Measurements from ENCODE around the gene MYCBPAP.
A peak's percentile ranks its signal among the peaks of the same experiment; 100 is the strongest.

MYCBPAP gene

DNA sequence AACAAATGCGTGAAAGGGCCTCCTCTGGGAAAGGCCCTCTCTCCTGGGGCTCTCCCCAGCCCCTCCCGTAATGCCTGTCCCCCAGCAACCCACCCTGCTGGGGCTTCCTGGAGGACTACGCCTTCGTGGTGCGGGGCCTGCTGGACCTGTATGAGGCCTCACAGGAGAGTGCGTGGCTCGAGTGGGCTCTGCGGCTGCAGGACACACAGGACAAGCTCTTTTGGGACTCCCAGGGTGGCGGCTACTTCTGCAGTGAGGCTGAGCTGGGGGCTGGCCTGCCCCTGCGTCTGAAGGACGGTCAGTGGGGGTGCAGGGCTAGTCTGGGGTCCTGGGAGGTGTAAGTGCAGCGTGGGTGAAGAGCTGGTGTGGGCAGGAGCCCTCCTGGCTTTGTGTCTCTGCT is 43.6 kb downstream of the MYCBPAP start:
- DNase-seq (ENCODE audit: low spot score) = no peak

DNA sequence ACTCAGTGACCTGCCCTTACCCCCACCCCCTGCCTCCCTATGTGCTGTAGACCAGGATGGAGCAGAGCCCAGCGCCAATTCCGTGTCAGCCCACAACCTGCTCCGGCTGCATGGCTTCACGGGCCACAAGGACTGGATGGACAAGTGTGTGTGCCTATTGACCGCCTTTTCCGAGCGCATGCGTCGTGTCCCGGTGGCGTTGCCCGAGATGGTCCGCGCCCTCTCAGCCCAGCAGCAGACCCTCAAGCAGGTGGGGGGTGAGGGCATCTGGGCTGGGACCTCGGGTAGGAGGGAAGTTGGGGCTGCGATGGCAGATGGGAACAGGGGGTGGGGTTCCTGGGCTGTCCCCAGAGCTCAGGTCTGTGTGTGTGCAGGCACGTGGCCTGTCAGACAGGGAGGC is 46.0 kb downstream of the MYCBPAP start:
- DNase-seq (ENCODE audit: low spot score) = no peak

DNA sequence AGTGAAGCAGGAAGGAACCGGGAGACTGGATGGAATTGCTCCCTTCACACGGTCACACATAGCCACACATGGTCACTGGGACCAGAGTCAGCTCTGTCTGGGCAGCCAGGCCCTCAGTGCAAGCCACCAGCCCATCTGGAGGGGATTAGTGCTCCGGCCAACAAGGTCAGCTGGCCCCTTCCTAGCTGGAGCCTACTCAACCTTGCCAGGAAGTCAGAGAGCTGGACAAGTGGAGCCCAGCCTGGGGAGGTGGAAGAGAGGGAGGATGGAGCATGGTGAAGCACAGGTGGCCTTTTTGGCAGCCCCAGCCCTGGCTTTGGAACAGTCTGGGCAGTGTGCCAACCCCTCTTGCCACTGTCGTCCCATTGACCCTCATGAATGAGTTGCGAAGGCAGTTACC is 48.6 kb downstream of the MYCBPAP start:
- no peak for DNase-seq (ENCODE audit: low spot score)

DNA sequence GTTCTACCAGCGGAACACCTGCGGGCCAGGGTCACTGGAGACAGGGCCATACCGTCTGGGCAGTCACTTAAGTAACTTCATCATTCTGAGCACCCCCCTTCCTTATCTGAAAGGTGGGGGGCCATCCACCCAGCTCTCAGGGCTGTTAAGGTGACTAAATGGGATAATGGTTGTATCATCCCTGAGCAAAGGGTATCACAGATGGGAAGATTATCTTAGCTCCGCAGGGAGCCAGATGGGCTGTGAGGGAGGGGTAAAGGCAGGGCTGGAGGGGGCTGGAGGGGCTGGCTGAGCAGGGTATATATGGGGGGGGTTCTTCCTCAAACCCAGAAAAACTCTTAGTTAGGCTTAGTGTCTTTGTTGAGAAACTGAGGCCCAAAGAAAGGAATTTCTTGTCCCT is 49.4 kb downstream of the MYCBPAP start:
- DNase-seq (ENCODE audit: low spot score) = no peak

DNA sequence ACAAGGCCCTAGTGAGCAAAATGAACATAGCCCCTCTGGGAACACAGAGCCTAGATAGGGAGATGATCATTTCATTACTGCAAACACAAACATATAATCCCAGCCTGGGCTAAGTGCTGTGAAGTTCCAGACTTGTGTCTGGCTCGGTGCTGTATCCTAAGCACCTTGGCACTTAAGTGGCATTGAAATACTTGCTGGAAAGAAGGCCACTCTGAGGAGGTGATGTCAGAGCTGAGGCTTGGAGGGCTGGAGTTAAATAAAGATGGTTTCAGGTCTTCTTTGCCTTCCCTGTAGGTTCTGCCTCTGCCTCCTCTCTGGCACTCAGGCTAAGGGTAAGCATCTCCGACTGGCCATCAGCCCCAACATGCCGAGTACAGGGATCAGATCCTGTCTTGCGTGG is 49.9 kb downstream of the MYCBPAP start:
- DNase-seq (ENCODE audit: low spot score) = no peak

DNA sequence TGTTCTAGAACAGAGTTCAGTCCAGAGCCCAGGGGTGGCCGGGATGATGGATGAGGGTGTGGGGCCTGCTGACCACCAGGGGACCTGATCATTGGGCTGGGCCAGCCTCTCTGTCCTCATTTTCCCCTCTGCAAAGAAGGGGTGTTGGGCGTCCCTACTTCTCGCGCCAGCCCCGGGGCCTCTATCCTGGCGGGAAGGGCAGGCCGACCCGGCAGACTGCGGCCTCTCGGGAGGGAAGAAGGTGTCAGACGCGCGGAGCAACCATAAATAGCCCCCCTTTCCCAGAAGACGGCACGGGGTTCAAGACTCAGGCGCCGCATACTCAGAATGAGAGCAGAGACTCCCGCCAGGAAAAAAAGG is 50.3 kb downstream of the MYCBPAP start:
- DNase-seq (ENCODE audit: low spot score) = no peak

DNA sequence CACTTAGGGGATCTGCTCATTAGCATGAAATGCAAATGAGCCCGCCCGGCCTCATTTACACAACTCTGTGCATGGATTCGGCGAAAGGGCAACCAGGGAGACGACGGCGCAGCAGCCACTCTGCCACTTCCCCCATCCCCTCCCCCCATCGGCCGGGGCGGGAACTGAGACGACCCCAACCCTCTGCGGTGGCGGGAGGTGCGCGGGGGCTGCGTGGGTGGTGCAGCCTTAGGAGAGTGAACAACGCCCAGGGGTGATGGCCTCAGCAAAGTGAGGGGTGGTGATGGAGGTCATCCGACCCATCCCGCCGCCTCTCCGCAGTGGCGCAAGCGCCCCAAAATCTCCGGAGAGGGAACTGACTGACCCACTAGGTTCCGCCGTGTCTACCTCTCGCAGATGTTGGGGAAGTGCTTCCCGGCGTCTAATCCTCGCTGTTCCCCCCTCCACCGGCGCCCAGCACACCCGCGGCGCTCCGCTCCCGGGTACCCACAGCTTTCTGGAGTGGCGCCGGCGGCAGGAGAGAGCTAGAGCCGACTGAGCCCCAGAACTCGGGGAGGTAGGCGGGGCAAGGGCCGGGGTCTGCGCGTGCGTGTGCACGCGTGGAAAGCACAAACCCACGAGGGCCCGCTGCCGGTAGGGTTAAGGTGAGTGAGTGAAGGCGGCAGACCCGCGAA is 50.8 kb downstream of the MYCBPAP start:
- DNase-seq (ENCODE audit: low spot score) = no peak

DNA sequence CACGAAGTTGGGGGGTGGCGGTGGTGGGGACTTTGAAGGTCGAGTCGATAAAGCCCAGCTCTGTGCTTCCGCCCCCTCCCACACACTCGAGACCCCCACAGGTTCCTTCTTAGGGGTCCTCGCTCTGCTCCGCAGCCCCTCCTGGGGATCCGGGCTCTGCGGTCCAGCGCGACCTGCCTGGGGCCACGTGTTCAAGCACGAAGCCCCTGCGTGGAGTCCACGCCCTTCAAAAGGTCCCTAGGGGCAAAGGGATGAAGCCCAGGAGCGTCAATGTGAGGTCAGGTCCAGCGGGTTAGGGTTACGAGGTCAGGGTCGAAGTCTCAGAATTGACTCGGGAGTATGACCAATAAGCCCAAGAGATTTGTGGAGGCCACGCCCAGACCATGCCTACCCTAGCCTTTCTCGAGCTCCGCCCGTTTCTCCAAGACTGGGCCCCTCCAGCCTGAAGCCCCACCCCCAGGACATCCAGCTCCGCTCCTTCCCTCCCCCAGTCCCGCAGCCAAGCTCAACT is 51.5 kb downstream of the MYCBPAP start:
- DNase-seq (ENCODE audit: low spot score) = peak; percentile 86

DNA sequence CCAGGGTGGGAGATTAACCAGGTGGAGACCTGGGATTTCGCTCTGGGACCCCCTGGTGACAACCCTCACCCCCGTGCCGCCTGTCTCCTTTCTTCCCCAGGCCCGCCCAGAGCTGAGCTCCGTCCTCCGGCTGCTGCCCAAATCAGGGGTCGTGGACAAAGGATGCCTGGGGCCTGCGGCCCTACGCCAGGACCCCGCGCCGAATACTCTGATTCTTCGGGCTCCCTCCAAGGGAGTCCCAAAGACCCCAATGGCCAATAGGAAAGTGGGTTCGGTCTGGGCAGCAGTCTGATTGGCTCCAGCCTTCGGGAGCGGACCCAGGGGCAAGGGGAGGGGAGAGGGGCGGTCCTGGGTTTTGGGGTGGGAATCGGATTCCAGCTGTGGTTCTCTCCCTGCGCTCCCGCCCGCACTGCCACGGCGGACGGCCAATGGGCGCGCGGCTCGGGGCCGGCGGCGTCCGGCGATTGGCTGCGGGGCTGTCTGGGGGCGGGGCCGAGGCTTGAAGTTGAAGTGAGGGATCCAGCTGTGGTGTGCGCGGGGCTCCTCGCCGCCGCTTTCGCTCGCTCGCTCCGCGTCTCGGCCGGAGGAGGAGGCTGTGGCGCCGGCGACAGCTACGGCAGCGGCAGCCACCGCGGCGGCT is 52.1 kb downstream of the MYCBPAP start, which contains the start of gene CACNA1G:
Gene CACNA1G (plus strand): TSS at position 531 of the 640 bp plus-strand sequence. CDS start 745 bp downstream, outside the sequence.
- DNase-seq (ENCODE audit: low spot score) = peak; percentile 98

DNA sequence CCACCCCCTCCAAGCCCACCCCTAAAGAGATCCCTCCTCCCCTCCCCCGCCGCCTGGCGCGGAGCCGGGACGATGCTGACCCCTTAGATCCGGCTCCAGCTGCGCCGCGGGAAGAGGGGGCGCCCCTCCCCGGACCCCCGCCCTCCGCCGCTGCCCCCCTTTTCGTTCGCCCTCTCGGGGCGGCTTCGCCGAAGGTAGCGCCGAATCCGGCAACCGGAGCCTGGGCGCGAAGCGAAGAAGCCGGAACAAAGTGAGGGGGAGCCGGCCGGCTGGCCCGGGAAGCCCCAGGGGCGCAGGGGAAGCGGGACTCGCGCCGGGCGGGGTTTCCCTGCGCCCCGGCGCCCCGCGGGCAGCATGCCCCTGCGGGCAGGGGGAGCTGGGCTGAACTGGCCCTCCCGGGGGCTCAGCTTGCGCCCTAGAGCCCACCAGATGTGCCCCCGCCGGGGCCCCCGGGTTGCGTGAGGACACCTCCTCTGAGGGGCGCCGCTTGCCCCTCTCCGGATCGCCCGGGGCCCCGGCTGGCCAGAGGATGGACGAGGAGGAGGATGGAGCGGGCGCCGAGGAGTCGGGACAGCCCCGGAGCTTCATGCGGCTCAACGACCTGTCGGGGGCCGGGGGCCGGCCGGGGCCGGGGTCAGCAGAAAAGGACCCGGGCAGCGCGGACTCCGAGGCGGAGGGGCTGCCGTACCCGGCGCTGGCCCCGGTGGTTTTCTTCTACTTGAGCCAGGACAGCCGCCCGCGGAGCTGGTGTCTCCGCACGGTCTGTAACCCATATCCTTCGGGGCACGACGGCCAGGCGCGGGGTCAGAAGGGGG is 52.9 kb downstream of the MYCBPAP start:
- DNase-seq (ENCODE audit: low spot score) = no peak

DNA sequence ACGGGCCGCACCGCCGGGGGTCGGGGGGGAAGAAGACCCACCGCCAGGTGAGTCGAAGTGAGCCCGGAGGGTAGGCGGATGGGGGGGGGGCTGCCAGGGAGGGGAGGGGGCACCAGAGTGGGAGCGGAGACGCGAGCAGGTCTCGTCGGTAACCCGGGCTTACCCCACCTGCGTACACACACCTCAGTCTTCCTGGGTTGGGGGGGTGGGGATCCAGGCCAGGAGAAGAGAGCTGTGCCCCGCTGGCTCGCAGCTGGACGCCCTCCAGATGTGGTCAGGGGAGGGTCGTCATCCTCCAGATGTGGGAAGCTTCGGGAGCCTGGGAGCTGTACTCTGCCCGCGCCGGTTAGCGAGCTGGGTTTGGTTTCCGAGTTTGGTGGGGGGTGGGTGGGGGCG is 53.5 kb downstream of the MYCBPAP start:
- no peak for DNase-seq (ENCODE audit: low spot score)

DNA sequence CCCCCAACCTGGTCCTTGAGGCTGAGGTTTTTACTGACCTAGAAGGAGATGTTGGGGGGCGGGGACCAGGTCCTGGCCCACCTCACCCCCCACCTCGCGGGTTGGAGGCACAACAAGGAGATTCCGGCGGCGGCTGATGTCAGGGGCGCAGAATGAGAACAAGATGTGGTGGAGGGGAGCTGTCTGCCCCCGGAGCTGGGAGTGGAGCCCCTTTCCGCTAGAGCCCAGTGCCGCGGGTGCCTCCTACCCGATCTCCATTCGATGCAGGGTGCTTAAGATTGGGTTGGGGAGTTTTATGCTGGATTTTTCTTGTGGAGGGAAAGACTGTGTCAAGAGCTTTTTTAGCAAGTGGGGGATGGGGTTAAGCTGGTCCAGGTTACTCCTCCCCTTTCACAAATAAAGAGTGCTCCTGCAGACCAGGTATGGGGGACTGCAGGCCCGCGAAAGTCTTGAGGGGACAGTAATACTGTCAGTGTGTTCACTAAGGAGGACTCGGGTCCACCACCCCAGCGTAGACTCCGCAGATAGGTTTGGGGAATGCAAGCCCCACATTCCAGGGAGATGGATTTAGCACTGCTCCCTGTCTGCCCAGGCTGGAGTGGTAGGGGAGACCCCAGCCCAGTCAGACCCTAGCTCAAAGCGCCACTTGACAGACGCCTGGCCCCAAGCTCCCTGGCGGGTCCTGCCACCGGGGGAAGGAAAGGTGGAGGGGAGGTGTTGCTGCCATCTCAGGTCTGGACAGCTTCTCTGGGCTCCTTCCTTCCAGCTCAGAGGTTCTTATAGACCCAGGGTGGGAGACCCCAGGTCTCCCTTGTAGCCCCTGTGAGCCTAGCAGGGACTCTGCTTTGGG is 54.2 kb downstream of the MYCBPAP start:
- DNase-seq (ENCODE audit: low spot score) = no peak

DNA sequence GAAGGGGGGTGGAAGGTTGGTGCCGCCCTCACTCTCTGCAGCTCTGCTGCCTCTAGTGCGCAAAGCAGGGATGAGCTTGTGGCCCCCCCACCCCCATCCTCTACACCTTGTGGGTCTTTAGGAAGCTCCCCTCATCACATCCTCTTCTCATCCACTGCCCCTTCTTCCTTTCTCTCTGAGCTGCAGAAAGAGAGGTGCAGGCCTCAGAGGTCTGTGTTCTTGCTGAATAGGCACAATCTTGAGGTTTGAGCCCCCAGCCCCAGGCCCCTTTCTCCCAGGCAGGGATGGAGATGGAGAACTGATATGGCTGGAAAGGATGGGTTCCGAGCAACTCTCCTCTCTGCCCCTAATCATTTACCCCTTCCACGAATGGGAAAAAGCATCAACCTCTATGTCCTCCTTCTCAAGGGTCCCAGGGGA is 54.9 kb downstream of the MYCBPAP start:
- no peak for DNase-seq (ENCODE audit: low spot score)

DNA sequence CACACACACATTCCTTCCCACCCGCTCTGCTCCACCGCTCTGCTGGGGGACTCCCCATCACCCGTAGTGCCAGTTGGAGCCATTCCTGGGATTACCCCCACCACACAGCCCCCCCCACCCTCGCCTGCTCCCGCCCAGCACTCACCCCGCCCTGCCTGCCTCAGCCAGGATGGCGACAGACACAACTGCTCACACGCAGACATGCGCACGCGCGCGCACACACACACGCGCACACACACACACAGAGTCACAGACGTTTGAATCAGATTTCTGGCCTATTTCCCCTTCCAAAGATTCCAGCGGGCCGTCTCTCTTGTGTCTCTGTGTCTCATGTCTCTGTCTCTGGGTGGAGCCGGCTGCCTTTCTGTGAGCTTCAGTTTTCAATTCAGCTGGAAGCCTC is 56.7 kb downstream of the MYCBPAP start:
- DNase-seq (ENCODE audit: low spot score) = no peak

DNA sequence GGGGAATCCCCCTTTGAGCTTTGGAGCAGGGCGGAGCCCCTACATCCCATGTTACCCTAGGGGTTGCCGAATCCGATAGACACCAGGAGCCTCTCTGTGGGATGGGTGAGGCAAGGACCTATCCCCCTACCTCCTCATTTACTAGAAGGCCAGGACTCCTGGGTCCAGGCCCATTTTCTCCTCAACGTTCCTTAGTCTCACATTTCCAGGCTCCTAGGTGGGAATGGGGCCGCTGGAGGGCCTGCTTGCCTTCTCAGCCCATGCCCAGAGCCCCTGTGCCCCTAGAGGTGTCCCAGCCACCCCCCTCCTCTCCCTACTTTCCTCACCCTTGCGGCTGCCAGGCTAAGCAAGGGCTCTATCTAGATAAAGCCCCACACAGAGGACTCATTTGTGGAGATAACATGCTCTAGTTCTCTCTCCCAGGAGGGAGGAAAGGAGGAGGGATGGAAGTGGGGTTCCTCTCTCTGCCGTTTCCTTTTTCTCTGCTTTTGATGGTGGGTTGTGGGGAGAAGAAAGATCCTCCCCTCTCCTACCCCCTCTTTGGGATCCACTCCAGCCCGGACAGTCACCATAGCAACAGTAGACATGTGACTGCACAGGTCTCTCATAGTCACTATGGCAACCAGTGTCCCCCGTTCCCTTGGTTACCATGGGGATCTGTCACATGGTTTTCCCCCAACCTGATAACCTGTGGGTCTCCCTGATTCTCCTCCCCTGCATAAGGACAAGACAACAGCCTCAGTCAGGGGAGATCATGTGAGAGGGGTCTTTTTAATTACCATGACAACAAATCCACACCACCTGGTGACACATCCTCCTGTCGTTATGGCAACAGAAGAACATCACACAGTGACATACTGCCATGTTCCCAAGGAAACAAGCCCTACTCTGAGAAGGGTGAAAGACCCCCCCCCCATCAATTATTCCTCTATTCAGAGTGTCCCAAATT is 57.4 kb downstream of the MYCBPAP start:
- DNase-seq (ENCODE audit: low spot score) = no peak

DNA sequence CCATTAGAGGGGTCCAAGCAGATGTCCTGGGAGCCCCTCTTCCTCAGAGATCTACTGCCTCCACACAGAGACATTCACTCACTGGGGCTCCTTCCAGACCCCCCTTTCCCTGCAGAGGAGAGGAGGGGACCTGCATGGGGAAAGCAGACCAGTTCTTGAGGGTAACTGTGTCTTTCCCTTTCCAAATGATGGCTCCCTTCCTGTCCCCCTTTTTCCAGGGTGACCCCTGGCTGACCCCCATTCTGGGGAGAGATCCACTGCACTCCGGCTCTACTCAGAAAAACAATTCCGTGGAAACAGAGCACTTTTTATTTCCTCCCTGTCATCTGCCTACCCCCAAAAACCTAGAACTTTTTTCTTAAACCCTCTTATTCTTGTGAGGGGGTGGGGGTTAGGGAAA is 58.6 kb downstream of the MYCBPAP start:
- no peak for DNase-seq (ENCODE audit: low spot score)

DNA sequence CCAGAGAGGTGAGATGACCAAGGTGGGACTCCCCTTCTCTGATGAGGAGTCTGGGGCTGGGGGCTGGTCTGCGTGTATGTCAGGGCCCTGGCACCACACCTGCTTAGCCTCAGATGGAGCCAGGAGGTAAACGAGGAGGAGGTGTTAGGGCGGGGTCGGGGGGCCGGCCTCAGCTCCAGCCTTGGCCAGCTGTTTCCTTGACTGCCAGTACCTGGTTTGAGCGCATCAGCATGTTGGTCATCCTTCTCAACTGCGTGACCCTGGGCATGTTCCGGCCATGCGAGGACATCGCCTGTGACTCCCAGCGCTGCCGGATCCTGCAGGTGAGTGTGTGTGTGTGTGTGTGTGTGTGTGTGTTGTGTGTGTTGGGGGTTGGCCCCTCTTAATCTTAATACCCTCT is 60.4 kb downstream of the MYCBPAP start:
- DNase-seq (ENCODE audit: low spot score) = no peak

DNA sequence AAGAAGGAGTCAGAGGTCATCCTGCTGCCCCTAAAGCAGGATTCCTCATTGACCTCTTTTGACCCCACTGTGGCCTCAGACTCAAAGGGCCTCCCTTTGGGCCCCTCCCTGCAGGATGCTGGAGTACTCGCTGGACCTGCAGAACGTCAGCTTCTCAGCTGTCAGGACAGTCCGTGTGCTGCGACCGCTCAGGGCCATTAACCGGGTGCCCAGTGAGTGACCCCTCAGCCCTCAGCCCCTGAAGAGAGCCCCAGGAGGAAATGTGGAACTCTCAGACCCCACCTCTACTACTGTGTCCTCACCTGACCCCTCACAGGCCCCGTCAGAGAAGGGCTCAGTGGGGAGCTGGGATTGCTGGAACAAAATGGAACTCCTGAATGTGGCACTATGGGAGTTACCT is 61.4 kb downstream of the MYCBPAP start:
- DNase-seq (ENCODE audit: low spot score) = no peak

DNA sequence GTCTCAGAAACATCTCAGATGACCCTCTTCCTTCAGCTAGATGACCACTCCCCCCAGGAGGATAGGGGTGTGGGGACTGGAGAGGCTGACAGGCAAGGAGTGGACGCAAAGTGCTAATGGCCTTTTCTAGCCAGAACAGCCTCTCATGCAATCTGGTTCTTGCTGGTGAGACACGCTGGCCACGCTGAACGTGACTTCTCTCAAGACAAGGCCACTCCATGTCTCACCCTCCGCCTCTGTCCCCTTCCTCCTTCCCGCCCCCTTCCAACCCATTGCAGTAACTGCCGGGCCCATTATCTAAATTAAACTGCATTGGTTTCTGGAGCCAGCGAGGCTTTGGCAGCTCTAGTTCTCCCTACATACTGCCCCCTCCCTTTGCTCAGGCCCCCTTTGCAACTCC is 61.8 kb downstream of the MYCBPAP start:
- DNase-seq (ENCODE audit: low spot score) = no peak

DNA sequence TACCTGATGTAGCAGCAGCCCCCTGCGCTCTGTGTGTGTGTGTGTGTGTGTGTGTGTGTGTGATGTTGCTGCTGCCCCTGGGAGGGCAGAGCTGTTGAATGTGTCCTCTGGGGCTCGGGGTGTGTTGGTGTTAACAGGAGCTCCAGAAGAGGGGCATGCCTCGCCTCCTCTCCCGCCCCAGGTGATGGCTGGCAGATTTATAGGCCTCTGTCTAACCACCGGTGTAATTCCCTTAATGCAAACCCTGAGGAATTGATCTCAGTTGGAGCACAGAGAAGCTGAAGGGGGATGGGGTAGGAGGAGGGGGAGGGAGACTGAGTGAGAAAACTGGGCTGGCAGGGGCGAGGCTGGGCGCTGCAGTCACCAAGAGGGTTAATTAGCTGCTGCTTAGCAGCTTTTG is 62.3 kb downstream of the MYCBPAP start:
- DNase-seq (ENCODE audit: low spot score) = no peak

DNA sequence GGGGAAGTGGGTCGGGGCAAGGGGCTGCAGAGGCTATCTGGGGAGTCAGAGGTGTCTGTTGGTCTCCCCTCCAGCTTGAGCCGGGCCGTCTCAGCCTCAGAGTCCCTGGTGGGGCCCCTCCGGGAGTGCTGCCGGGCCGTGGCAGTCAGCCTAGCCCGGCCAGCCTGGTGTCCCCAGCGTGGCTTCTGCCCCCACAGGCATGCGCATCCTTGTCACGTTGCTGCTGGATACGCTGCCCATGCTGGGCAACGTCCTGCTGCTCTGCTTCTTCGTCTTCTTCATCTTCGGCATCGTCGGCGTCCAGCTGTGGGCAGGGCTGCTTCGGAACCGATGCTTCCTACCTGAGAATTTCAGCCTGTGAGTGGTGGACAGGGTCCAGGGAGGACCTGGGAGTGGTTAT is 63.4 kb downstream of the MYCBPAP start:
- DNase-seq (ENCODE audit: low spot score) = no peak
